ENCODE data around the gene DCLK1. TPM values are rescaled to one million over a fixed set of nuclear protein-coding genes. Genes with fewer than 3 reads are reported as not detected.

The DCLK1 gene
- total RNA-seq, 2 experiments from 2014 or later = not detected

GRCh38 chr13:35781036-35782000, 349.9 kb downstream of the DCLK1 start:
- CTCF ChIA-PET = interaction anchor here (2.1 kb wide), 1 partner anchor 8 kb away, joined by 9 read pairs; no protein-coding TSS in a partner anchor
- POLR2A ChIA-PET = no interaction called here
- H3K36me3 Mint-ChIP-seq (ENCODE audit: low read depth) = no peaks in the 10 kb centered on the region

DNA sequence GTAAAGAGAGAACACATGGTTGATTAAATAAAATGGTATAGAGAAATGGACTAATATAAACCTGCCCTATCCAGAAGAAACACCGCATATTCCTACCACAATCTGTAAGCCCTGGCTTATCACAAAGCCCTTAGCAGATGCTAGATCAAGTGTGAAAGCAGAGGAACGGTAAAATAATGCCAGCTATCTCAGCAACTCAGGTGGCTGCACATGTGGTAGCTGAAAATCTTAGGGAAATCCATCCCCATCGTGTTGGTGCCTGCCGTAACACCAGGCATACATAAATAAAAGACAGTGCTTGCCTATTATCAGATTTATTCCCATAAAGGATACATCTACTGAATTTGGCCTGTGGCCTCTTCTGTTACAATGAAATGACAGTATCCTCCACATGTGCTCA, 350.6 kb downstream of the DCLK1 start:
- ATAC-seq (no peak), DNase-seq (no peak)
- H3K27ac Mint-ChIP-seq = no peak overlapping the region
- no peaks in the 10 kb centered on the region for H3K4me1 Mint-ChIP-seq (ENCODE audit: low read depth)
- ChIA-PET CTCF (interaction anchor here (2.1 kb wide), 1 partner anchor 9 kb away, joined by 9 read pairs; no protein-coding TSS in a partner anchor), POLR2A (no interaction called here)
- peaks cover 4% of the 10 kb centered on the region for H3K27me3 Mint-ChIP-seq
- TF ChIP-seq, protein P1, sequence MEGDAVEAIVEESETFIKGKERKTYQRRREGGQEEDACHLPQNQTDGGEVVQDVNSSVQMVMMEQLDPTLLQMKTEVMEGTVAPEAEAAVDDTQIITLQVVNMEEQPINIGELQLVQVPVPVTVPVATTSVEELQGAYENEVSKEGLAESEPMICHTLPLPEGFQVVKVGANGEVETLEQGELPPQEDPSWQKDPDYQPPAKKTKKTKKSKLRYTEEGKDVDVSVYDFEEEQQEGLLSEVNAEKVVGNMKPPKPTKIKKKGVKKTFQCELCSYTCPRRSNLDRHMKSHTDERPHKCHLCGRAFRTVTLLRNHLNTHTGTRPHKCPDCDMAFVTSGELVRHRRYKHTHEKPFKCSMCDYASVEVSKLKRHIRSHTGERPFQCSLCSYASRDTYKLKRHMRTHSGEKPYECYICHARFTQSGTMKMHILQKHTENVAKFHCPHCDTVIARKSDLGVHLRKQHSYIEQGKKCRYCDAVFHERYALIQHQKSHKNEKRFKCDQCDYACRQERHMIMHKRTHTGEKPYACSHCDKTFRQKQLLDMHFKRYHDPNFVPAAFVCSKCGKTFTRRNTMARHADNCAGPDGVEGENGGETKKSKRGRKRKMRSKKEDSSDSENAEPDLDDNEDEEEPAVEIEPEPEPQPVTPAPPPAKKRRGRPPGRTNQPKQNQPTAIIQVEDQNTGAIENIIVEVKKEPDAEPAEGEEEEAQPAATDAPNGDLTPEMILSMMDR (IDR thresholded peaks at IDR 0.05) = no peak
- no peaks in the 10 kb centered on the region for H3K36me3 Mint-ChIP-seq (ENCODE audit: low read depth)
- H3K4me3 Mint-ChIP-seq = no peak overlapping the region
- no peaks in the 10 kb centered on the region for H3K9me3 Mint-ChIP-seq
- intact Hi-C loops (cut with micrococcal nuclease) = no loop called here

More at GRCh38 chr13:35781036-35782000, 349.9 kb downstream of the DCLK1 start:
- ATAC-seq (no peak), DNase-seq (no peak)
- TF ChIP-seq, protein P1 (IDR thresholded peaks at IDR 0.05) = no peak
- no peak overlapping the region for H3K27ac Mint-ChIP-seq
- H3K27me3 Mint-ChIP-seq = peaks cover 4% of the 10 kb centered on the region
- H3K4me1 Mint-ChIP-seq (ENCODE audit: low read depth) = no peaks in the 10 kb centered on the region
- H3K4me3 Mint-ChIP-seq = no peak overlapping the region
- intact Hi-C loops (cut with micrococcal nuclease) = no loop called here
- H3K9me3 Mint-ChIP-seq = no peaks in the 10 kb centered on the region

GRCh38 chr13:35771898-35772297, 359.3 kb downstream of the DCLK1 start:
- no peaks in the 10 kb centered on the region for H3K9me3 Mint-ChIP-seq
- TF ChIP-seq, protein P1 (IDR thresholded peaks at IDR 0.05) = no peak
- no peaks in the 10 kb centered on the region for H3K4me1 Mint-ChIP-seq (ENCODE audit: low read depth)
- H3K27ac Mint-ChIP-seq = no peak overlapping the region
- CTCF ChIA-PET = no interaction called here
- DNase-seq (no peak), ATAC-seq (no peak)
- POLR2A ChIA-PET = no interaction called here
- H3K4me3 Mint-ChIP-seq = no peak overlapping the region
- no peaks in the 10 kb centered on the region for H3K36me3 Mint-ChIP-seq (ENCODE audit: low read depth)
- H3K27me3 Mint-ChIP-seq = peaks cover 2% of the 10 kb centered on the region
- intact Hi-C loops (cut with micrococcal nuclease) = no loop called here

DNA sequence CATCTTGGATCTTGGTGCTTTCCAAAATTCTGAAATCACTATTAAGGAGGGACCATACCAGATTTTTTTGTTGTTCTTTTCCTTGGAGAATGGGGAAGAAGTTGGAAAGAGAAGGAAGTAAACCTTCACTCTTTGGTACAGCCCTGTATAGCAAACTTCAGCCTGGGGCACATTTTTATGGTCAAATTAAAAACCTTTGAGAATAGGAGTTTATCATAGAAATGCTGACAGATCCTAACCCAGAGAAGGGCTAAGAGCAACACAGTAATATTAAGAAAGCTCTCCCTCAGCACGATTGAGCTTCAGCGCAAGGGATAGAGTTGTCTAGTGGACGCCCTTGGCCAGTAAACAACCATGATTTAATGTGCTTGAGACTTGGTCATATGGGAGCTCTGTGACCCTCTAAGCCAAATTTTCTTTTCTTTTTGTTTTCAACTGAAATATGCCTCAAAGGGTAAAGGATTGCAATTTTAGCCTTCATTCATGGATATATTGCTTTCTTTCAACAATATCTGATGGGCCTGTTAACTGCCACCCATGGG, 360.4 kb downstream of the DCLK1 start:
- ATAC-seq (no peak), DNase-seq (no peak)
- POLR2A ChIA-PET = no interaction called here
- Mint-ChIP-seq H3K36me3 (ENCODE audit: low read depth) (no peaks in the 10 kb centered on the region), H3K9me3 (no peaks in the 10 kb centered on the region), H3K27me3 (peaks cover 2% of the 10 kb centered on the region), H3K4me1 (ENCODE audit: low read depth) (no peaks in the 10 kb centered on the region), H3K4me3 (no peak overlapping the region), H3K27ac (no peak overlapping the region)
- CTCF ChIA-PET = no interaction called here
- TF ChIP-seq, protein P1 (IDR thresholded peaks at IDR 0.05) = no peak
- intact Hi-C loops (cut with micrococcal nuclease) = no loop called here

- Mint-ChIP-seq H3K4me1 (ENCODE audit: low read depth) (no peaks in the 10 kb centered on the region), H3K4me3 (no peak overlapping the region), H3K27me3 (peaks cover 2% of the 10 kb centered on the region), H3K27ac (no peak overlapping the region), H3K9me3 (no peaks in the 10 kb centered on the region), H3K36me3 (ENCODE audit: low read depth) (no peaks in the 10 kb centered on the region)
- ChIA-PET CTCF (no interaction called here), POLR2A (no interaction called here)
- no peak for DNase-seq
- intact Hi-C loops (cut with micrococcal nuclease) = no loop called here
- TF ChIP-seq, protein P1 (IDR thresholded peaks at IDR 0.05) = no peak
- ATAC-seq = no peak
Observed at GRCh38 chr13:35769812-35770211, 361.4 kb downstream of the DCLK1 start.

Data from activated CD8-positive, alpha-beta T cell treated with anti-CD3 and anti-CD28 coated beads for 36 hours (primary cell).